Neural cell (in vitro differentiated cells): ENCODE measurements around the gene ACOT6. TPM values are rescaled to one million over a fixed set of nuclear protein-coding genes. Genes with fewer than 3 reads are reported as not detected.

ENCODE experiments used
- polyA plus RNA-seq: library from polyadenylated mRNA; depleted of rRNA; stranded (reverse); fragments of >200 nt; gene quantifications from 2 replicates; pipeline ENCODE4 v1.2.3, GENCODE V29; 2014
- small RNA-seq, 3 experiments: library from RNA; depleted of rRNA; stranded (forward); fragments of <200 nt; gene quantifications; one replicate each; pipeline ENCODE3, GENCODE V24; 2012

The ACOT6 gene
- polyA plus RNA-seq, 1 donor from 2014 or later, result not detected

Small RNA genes lying within 50 kb of the gene (small RNA-seq; reads per million reads assigned to genes)
- 0 to 0.89 (median 0.16) reads per million in 3 experiments for gene RNU6-240P

Other genes with a start within 250 kb of the ACOT6 start
- gene NUMB, start 154.0 kb upstream of the ACOT6 start, polyA plus RNA-seq, result 11.5 and 12.7 TPM in 2 replicates
- gene RIOX1, start 121.6 kb upstream of the ACOT6 start, polyA plus RNA-seq, result 13.8 and 22.0 TPM in 2 replicates
- gene ACOT1, start 75.4 kb upstream of the ACOT6 start, polyA plus RNA-seq, result 0.37 and 0.74 TPM in 2 replicates
- gene HEATR4, start 53.6 kb upstream of the ACOT6 start, polyA plus RNA-seq, result not detected in 2 replicates
- 0.66 and 1.7 TPM in 2 replicates for gene ACOT2, start 43.3 kb upstream of the ACOT6 start, polyA plus RNA-seq
- gene ACOT4, start 20.6 kb upstream of the ACOT6 start, polyA plus RNA-seq, result 1.1 TPM in 1 of 2 replicates, not detected in the other
- gene DNAL1, start 32.5 kb downstream of the ACOT6 start, polyA plus RNA-seq, result 28.7 and 33.4 TPM in 2 replicates
- gene PNMA1, start 101.9 kb downstream of the ACOT6 start, polyA plus RNA-seq, result 191 and 205 TPM in 2 replicates
- gene PTGR2, start 239.3 kb downstream of the ACOT6 start, polyA plus RNA-seq, result 7.2 and 8.4 TPM in 2 replicates